Lower lobe of right lung (tissue), 2 donors: ENCODE results near the gene TPM3. TPM values are rescaled to one million over a fixed set of nuclear protein-coding genes. Genes with fewer than 3 reads are reported as not detected.
"Not testable (repeated sequence)": the region's sequence is repeated elsewhere in the genome, so short reads cannot be mapped to it uniquely, and the experiment has no call there.

Experiments used
- ATAC-seq, 2 donors: fragments of 200-7000 bp; cut with Tn5 transposase; one replicate each; pipeline ENCODE4 v1.9.1; 2020 to 2022; ENCODE audit warnings: mild to moderate bottlenecking in 2 of 2, moderate library complexity in 2 of 2
- DNase-seq: peaks from one replicate; pipeline ENCODE4 v3.0.0-alpha.2; 2020
- H3K27ac ChIP-seq: fragments of 200-600 bp; one replicate; pipeline ENCODE4 v1.8.0; 2022
- H3K27me3 ChIP-seq: fragments of 200-600 bp; one replicate; pipeline ENCODE4 v1.8.0; 2022; ENCODE audit warnings: low read depth
- H3K36me3 ChIP-seq: fragments of 200-600 bp; one replicate; pipeline ENCODE4 v1.8.0; 2022; ENCODE audit warnings: mild to moderate bottlenecking
- H3K4me1 ChIP-seq: fragments of 200-600 bp; one replicate; pipeline ENCODE4 v1.8.0; 2022
- H3K4me3 ChIP-seq: fragments of 200-600 bp; one replicate; pipeline ENCODE4 v1.8.0; 2022; ENCODE audit warnings: mild to moderate bottlenecking
- H3K9me3 ChIP-seq: fragments of 200-600 bp; one replicate; pipeline ENCODE4 v1.8.0; 2022
- intact Hi-C: fragments of 100-400 bp; cut with DNase I; formaldehyde crosslinking; loops from one replicate; pipeline ENCODE4 v1.11.0; 2022
- total RNA-seq: library from RNA; stranded (reverse); fragmentation: NEBNext Ultra II Directional; extraction: Animal tissue kit (Norgen Biotek cat#: 25700); gene quantifications from one replicate; pipeline ENCODE4 v1.2.1, GENCODE V29; 2021
- TF ChIP-seq, protein P1 (sequence below): fragments of 200-600 bp; IDR thresholded peaks from one replicate; pipeline ENCODE4 v1.8.0; 2022; ENCODE audit warnings: antibody characterized with exemption, mild to moderate bottlenecking
- donor health status: DM: no; HTN: yes; CAD: no; lungs with severe emphysema.

Gene TPM3
- total RNA-seq, 1 donor from 2014 or later = 334 TPM

DNA sequence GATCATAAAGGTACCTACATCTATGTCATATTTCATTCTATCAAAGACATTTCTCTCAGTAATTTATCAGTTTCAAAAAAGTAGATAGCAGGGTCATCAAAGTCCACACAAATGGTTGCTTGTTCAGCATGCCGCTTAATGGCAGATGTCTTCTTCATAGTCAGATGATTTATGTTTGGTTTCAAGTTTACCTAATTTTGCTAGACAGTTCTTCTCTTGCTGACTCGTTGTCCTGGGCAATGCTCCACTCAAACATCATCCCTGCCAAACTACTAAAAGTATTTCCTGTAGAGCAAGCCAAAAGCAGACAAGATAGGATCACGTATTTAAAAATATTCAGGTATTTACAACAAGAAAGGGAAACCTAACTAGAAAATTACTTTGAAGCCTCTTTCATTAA, 50.7 kb downstream of the TPM3 start:
- no peak for DNase-seq
- no peak overlapping the region for H3K4me3 ChIP-seq
- no peak overlapping the region for H3K27ac ChIP-seq
- no peak for ATAC-seq
- TF ChIP-seq, protein P1, sequence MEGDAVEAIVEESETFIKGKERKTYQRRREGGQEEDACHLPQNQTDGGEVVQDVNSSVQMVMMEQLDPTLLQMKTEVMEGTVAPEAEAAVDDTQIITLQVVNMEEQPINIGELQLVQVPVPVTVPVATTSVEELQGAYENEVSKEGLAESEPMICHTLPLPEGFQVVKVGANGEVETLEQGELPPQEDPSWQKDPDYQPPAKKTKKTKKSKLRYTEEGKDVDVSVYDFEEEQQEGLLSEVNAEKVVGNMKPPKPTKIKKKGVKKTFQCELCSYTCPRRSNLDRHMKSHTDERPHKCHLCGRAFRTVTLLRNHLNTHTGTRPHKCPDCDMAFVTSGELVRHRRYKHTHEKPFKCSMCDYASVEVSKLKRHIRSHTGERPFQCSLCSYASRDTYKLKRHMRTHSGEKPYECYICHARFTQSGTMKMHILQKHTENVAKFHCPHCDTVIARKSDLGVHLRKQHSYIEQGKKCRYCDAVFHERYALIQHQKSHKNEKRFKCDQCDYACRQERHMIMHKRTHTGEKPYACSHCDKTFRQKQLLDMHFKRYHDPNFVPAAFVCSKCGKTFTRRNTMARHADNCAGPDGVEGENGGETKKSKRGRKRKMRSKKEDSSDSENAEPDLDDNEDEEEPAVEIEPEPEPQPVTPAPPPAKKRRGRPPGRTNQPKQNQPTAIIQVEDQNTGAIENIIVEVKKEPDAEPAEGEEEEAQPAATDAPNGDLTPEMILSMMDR = no peak
- H3K4me1 ChIP-seq = no peaks in the 10 kb centered on the region
- intact Hi-C loops = no loop called here
- no peaks in the 10 kb centered on the region for H3K9me3 ChIP-seq
- no peaks in the 10 kb centered on the region for H3K27me3 ChIP-seq
- no peaks in the 10 kb centered on the region for H3K36me3 ChIP-seq

DNA sequence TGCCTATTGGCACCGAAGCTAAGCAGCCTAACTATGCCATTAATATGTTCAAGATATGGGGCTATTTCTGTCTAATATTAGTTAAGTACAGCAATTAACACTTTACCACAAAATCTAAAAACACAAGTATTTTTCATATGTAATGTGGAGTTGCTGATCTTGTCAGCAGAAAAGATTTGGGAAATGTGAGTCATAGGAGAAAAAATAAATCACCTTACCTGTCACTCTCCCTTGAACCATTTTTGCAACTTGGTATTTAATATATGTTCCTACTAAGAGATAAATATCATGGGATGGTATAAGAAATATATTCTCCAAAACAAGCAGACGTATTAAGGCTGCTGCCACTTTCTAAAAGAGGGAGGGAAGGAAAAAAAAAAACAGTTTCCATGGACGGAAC, 54.0 kb downstream of the TPM3 start:
- H3K27me3 ChIP-seq = no peaks in the 10 kb centered on the region
- H3K4me3 ChIP-seq = no peak overlapping the region
- no peak overlapping the region for H3K27ac ChIP-seq
- no peaks in the 10 kb centered on the region for H3K9me3 ChIP-seq
- DNase-seq (no peak), ATAC-seq (no peak)
- H3K4me1 ChIP-seq = no peaks in the 10 kb centered on the region
- H3K36me3 ChIP-seq = no peaks in the 10 kb centered on the region
- intact Hi-C loops = no loop called here
- TF ChIP-seq, protein P1 = no peak

DNA sequence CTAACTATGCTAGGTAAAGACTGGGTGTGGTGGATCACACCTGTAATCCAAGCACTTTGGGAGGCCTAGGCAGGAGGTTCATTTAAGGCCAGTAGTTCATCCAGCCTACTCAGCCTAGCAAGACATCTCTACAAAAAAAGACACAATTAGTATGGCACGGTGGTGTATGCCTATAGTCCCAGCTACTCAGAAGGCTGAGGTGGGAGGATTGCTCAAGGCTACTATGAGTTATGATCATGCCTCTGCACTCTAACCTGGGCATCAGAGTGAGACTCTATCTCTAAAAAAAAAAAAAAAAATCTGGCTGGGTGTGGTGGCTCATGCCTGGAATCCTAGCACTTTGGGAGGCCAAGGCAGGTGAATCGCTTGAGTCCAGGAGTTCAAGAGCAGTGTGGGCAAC, 58.6 kb downstream of the TPM3 start:
- intact Hi-C loops = no loop called here
- H3K4me3 ChIP-seq = no peak overlapping the region
- no peaks in the 10 kb centered on the region for H3K27me3 ChIP-seq
- H3K36me3 ChIP-seq = no peaks in the 10 kb centered on the region
- ATAC-seq = no peak
- H3K27ac ChIP-seq = no peak overlapping the region
- H3K4me1 ChIP-seq = no peaks in the 10 kb centered on the region
- no peaks in the 10 kb centered on the region for H3K9me3 ChIP-seq
- TF ChIP-seq, protein P1 = no peak
- no peak for DNase-seq

DNA sequence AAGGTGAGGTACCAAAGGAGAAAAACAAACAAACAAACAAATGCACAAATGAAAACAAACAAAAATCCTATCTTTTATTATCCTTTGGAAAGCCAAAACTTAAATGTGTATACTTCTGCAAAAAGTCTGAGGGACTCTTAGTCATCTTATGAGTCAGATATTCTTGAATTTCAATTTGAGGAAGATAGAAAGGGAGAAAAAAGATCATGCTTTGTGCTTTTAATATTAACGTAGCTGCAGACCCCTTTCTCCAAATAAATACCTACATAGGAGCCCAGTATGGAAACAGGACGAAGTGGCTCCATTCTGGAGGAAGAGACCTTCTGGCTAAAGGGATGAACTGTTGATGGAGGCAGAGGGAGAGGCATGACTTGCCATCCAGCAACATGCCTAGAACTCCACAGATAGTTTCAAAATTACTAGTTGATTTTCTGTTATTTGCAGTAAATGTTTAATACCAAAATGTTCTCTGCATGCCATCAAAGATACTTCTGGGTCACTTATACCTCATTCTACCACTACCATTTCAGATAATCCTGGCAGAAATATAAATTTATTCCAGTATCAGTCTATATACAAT, 62.4 kb downstream of the TPM3 start:
- H3K36me3 ChIP-seq = no peaks in the 10 kb centered on the region
- DNase-seq (no peak), ATAC-seq (no peak)
- no peaks in the 10 kb centered on the region for H3K9me3 ChIP-seq
- no peaks in the 10 kb centered on the region for H3K27me3 ChIP-seq
- H3K4me3 ChIP-seq = no peak overlapping the region
- intact Hi-C loops = no loop called here
- H3K27ac ChIP-seq = no peak overlapping the region
- TF ChIP-seq, protein P1 = no peak
- H3K4me1 ChIP-seq = no peaks in the 10 kb centered on the region

DNA sequence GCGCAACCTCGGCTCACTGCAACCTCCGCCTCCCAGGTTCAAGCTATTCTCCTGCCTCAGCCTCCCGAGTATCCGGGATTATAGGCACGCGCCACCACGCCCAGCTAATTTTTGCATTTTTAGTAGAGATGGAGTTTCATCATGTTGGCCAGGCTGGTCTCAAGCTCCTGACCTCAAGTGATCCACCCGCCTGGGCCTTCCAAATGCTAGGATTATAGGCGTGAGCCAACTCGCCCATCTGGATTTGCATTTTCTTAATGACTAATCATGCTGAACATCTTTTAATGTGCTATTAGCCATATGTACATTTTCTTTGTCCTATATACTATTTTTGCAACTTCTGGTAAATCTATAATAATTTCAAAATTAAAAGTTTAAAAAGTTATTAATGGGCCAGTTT, 68.7 kb downstream of the TPM3 start:
- ATAC-seq, DNase-seq, H3K4me3 ChIP-seq, H3K9me3 ChIP-seq, H3K36me3 ChIP-seq, intact Hi-C loops, H3K27ac ChIP-seq, H3K4me1 ChIP-seq, H3K27me3 ChIP-seq: not testable (repeated sequence)

DNA sequence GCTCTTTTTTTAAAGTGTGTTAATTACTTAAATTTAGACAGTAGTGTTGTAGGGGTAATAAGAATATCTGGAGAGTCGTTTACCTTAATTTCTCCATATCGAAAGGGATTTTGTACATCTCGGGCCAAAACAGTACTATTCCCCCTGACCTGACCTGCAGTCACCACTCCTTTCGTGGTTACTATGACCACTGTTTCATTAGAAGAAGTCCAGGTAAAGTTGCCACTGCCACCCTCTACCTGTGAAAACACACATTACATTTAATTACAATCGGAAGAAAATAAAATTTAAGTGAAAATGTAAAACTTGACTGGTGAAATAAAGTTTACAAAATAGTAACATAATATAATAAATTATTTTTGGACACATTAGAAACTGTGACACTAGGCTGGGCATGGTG, 74.3 kb downstream of the TPM3 start:
- Histone ChIP-seq H3K36me3 (no peaks in the 10 kb centered on the region), H3K4me1 (no peaks in the 10 kb centered on the region), H3K4me3 (no peak overlapping the region), H3K27me3 (no peaks in the 10 kb centered on the region), H3K27ac (no peak overlapping the region), H3K9me3 (no peaks in the 10 kb centered on the region)
- intact Hi-C loops = no loop called here
- ATAC-seq (no peak), DNase-seq (no peak)
- TF ChIP-seq, protein P1 = no peak
